ENCODE data around the gene SAMD4B. TPM values are rescaled to one million over a fixed set of nuclear protein-coding genes. Genes with fewer than 3 reads are reported as not detected.

SAMD4B gene
- total RNA-seq, 1 experiment from 2014 or later: 135 TPM

DNA sequence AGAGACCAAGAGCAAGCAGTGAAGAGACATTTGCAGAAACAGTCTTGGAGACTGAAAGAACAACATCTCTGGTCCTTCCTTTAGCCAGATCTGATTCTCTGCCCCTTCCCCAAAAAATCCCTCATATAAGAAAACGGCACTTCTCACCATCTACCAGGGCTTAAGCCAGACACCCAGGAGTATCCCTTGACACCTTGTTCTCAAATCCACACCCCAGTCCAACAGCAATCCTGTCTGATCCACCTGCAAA, 68.5 kb downstream of the SAMD4B start:
- Mint-ChIP-seq H3K4me1 (peaks cover 43 to 56% of the 10 kb centered on the region in 2 experiments), H3K36me3 (ENCODE audit: insufficient read depth in 1 of 3, low read depth in 3 of 3) (peaks cover 10 to 30% (median 24%) of the 10 kb centered on the region in 3 experiments), H3K9me3 (no peaks in the 10 kb centered on the region; a peak in 1 of 5 replicates), H3K4me3 (peak overlapping the region; percentile 96 to 97), H3K27ac (peak overlapping the region in 2 of 3 experiments; percentile 73 to 76; a peak in 5 of 7 replicates), H3K27me3 (ENCODE audit: low read depth) (peaks cover 1% of the 10 kb centered on the region; the same call in 1 of the 2 replicates)
- DNase-seq: no peak
- Histone ChIP-seq H3K4me2 (ENCODE audit: insufficient read depth, insufficient read length, low read length) (peak overlapping the region; percentile 78), H4K8ac (replicated peaks; ENCODE audit: insufficient read length, low read depth, low read length) (no peak overlapping the region), H2BK12ac (ENCODE audit: insufficient read length, low read depth, low read length) (no peak overlapping the region), H3K79me2 (ENCODE audit: insufficient read depth, low read length) (peaks cover 9% of the 10 kb centered on the region; the same call in 1 of the 2 replicates), H2BK120ac (ENCODE audit: low read depth, low read length, poor library complexity, severe bottlenecking) (no peak overlapping the region), H4K20me1 (ENCODE audit: control insufficient read depth, insufficient read depth, insufficient read length) (peaks cover 2% of the 10 kb centered on the region), H3T11ph (ENCODE audit: low read length) (no peak overlapping the region), H3K27me3 (ENCODE audit: insufficient read depth, low read length) (no peaks in the 10 kb centered on the region), H3K27ac (ENCODE audit: insufficient read length, low read depth, low read length) (no peak overlapping the region), H3K4ac (ENCODE audit: low read depth, low read length) (no peak overlapping the region), H3K9me3 (ENCODE audit: control insufficient read depth, low read depth, low read length) (no peaks in the 10 kb centered on the region), H3K56ac (ENCODE audit: insufficient read length, low read depth, low read length) (no peak overlapping the region), H3K9ac (ENCODE audit: extremely low read depth, insufficient read length, low read length) (peak overlapping the region; percentile 86), H2AK5ac (ENCODE audit: insufficient read length, low read length) (no peak overlapping the region), H2AFZ (ENCODE audit: low read length) (no peak overlapping the region), H3K18ac (ENCODE audit: insufficient read length, low read depth, low read length) (no peak overlapping the region), H3K23me2 (ENCODE audit: insufficient read length, low read depth, low read length, poor library complexity, severe bottlenecking) (peaks cover 19% of the 10 kb centered on the region), H2BK15ac (ENCODE audit: low read depth, low read length) (no peak overlapping the region), H3K14ac (ENCODE audit: insufficient read depth, low read length) (no peak overlapping the region), H3K23ac (ENCODE audit: insufficient read length, low read depth, low read length) (no peak overlapping the region), H4K5ac (ENCODE audit: insufficient read length, low read depth, low read length) (no peak overlapping the region), H2BK20ac (ENCODE audit: low read depth, low read length, poor library complexity, severe bottlenecking) (no peak overlapping the region), H3K4me1 (ENCODE audit: insufficient read depth, low read length) (peaks cover 4% of the 10 kb centered on the region; the same call in 1 of the 2 replicates), H3K79me1 (ENCODE audit: insufficient read depth, low read depth, low read length, poor library complexity, severe bottlenecking) (peaks cover 6% of the 10 kb centered on the region), H2BK5ac (ENCODE audit: insufficient read length, low read length) (no peak overlapping the region), H4K91ac (ENCODE audit: insufficient read length, low read depth, low read length) (no peak overlapping the region)
- no CpG with 5 or more reads among the region's 1 CpG for WGBS (ENCODE audit: extremely low coverage, insufficient read length, low lambda C conversion rate)
- TF ChIP-seq, protein P1, sequence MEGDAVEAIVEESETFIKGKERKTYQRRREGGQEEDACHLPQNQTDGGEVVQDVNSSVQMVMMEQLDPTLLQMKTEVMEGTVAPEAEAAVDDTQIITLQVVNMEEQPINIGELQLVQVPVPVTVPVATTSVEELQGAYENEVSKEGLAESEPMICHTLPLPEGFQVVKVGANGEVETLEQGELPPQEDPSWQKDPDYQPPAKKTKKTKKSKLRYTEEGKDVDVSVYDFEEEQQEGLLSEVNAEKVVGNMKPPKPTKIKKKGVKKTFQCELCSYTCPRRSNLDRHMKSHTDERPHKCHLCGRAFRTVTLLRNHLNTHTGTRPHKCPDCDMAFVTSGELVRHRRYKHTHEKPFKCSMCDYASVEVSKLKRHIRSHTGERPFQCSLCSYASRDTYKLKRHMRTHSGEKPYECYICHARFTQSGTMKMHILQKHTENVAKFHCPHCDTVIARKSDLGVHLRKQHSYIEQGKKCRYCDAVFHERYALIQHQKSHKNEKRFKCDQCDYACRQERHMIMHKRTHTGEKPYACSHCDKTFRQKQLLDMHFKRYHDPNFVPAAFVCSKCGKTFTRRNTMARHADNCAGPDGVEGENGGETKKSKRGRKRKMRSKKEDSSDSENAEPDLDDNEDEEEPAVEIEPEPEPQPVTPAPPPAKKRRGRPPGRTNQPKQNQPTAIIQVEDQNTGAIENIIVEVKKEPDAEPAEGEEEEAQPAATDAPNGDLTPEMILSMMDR (conservative IDR thresholded peaks at IDR 0.05): no peak
